Measurements from ENCODE around the gene CD58. TPM values are rescaled to one million over a fixed set of nuclear protein-coding genes. Genes with fewer than 3 reads are reported as not detected.
A peak's percentile ranks its signal among the peaks of the same experiment; 100 is the strongest.

The CD58 gene
- total and polyA plus RNA-seq, 4 experiments from 2014 or later = 25.2 to 61.3 (median 44.5) TPM

GRCh38 chr1:116533429-116533820 is 37.4 kb downstream of the CD58 start:
- Histone ChIP-seq H3K27me3 (ENCODE audit: insufficient read depth, low read length) (no peaks in the 10 kb centered on the region), H3K4me3 (ENCODE audit: low read length in 2 of 2) (no peak overlapping the region), H3K36me3 (ENCODE audit: insufficient read depth, low read length) (peaks cover 15% of the 10 kb centered on the region), H3K27ac (ENCODE audit: low read depth, low read length) (no peak overlapping the region), H3K4me1 (ENCODE audit: insufficient read depth, low read length) (peaks cover 4% of the 10 kb centered on the region), H3K9me3 (ENCODE audit: control insufficient read depth in 1 of 2, low read length in 2 of 2) (no peaks in the 10 kb centered on the region)
- intact Hi-C loops (cut with micrococcal nuclease) = no loop called here
- Mint-ChIP-seq H3K4me3 (no peak overlapping the region), H3K27me3 (no peaks in the 10 kb centered on the region), H3K27ac (no peak overlapping the region), H3K9me3 (no peaks in the 10 kb centered on the region), H3K36me3 (peaks cover 45 to 51% of the 10 kb centered on the region in 2 donors), H3K4me1 (peaks cover 2 to 16% (median 9%) of the 10 kb centered on the region in 4 donors)
- DNase-seq = no peak
- ChIA-PET POLR2A (ENCODE audit: partially characterized antibody) (no interaction called here), CTCF (ENCODE audit: partially characterized antibody) (no interaction called here)

- no peaks in the 10 kb centered on the region for H3K27me3 Mint-ChIP-seq
- Histone ChIP-seq H3K4me1 (ENCODE audit: insufficient read depth, low read length) (no peaks in the 10 kb centered on the region), H3K27ac (ENCODE audit: low read depth, low read length) (no peak overlapping the region), H3K4me3 (ENCODE audit: low read length in 2 of 2) (no peak overlapping the region), H3K9me3 (ENCODE audit: control insufficient read depth in 1 of 2, low read length in 2 of 2) (no peaks in the 10 kb centered on the region), H3K36me3 (ENCODE audit: insufficient read depth, low read length) (peaks cover 15% of the 10 kb centered on the region), H3K27me3 (ENCODE audit: insufficient read depth, low read length) (no peaks in the 10 kb centered on the region)
- DNase-seq = no peak
- ChIA-PET CTCF (ENCODE audit: partially characterized antibody) (no interaction called here), POLR2A (ENCODE audit: partially characterized antibody) (no interaction called here)
- intact Hi-C loops (cut with micrococcal nuclease) = no loop called here
- peaks cover 0 to 3% (median 0%) of the 10 kb centered on the region in 8 donors for H3K9me3 Mint-ChIP-seq
- H3K4me1 Mint-ChIP-seq = peaks cover 2 to 10% (median 8%) of the 10 kb centered on the region in 4 donors
- no peak overlapping the region for H3K4me3 Mint-ChIP-seq
- peaks cover 48 to 49% of the 10 kb centered on the region in 2 donors for H3K36me3 Mint-ChIP-seq
- peak overlapping the region in 3 of 7 donors; percentile 59 to 83 (median 80) for H3K27ac Mint-ChIP-seq
Observed at GRCh38 chr1:116532671-116533428, 38.0 kb downstream of the CD58 start.

- CTCF ChIA-PET (ENCODE audit: partially characterized antibody) = no interaction called here
- intact Hi-C loops (cut with micrococcal nuclease) = no loop called here
- Mint-ChIP-seq H3K9me3 (peaks cover 0 to 4% (median 0%) of the 10 kb centered on the region in 8 donors), H3K36me3 (peaks cover 46 to 56% of the 10 kb centered on the region in 2 donors), H3K4me1 (peaks cover 3 to 10% (median 8%) of the 10 kb centered on the region in 4 donors), H3K27me3 (no peaks in the 10 kb centered on the region), H3K27ac (peak overlapping the region in 1 of 7 donors; percentile 5), H3K4me3 (no peak overlapping the region)
- POLR2A ChIA-PET (ENCODE audit: partially characterized antibody) = interaction anchor here (1.0 kb wide), 1 partner anchor 17 kb away, joined by 4 read pairs; no protein-coding TSS in a partner anchor
- Histone ChIP-seq H3K36me3 (ENCODE audit: insufficient read depth, low read length) (peaks cover 15% of the 10 kb centered on the region), H3K27me3 (ENCODE audit: insufficient read depth, low read length) (no peaks in the 10 kb centered on the region), H3K4me3 (ENCODE audit: low read length in 2 of 2) (no peak overlapping the region), H3K9me3 (ENCODE audit: control insufficient read depth in 1 of 2, low read length in 2 of 2) (no peaks in the 10 kb centered on the region), H3K27ac (ENCODE audit: low read depth, low read length) (no peak overlapping the region), H3K4me1 (ENCODE audit: insufficient read depth, low read length) (no peaks in the 10 kb centered on the region)
- no peak for DNase-seq
Observed at GRCh38 chr1:116531917-116532316, 38.9 kb downstream of the CD58 start.

- Mint-ChIP-seq H3K4me1 (peaks cover 3 to 10% (median 8%) of the 10 kb centered on the region in 4 donors), H3K9me3 (peaks cover 0 to 4% (median 0%) of the 10 kb centered on the region in 8 donors), H3K4me3 (peak overlapping the region in 1 of 8 donors; percentile 21), H3K27ac (no peak overlapping the region), H3K27me3 (no peaks in the 10 kb centered on the region), H3K36me3 (peaks cover 36 to 48% of the 10 kb centered on the region in 2 donors)
- Histone ChIP-seq H3K27ac (ENCODE audit: low read depth, low read length) (no peak overlapping the region), H3K36me3 (ENCODE audit: insufficient read depth, low read length) (peaks cover 9% of the 10 kb centered on the region), H3K27me3 (ENCODE audit: insufficient read depth, low read length) (no peaks in the 10 kb centered on the region), H3K4me3 (ENCODE audit: low read length in 2 of 2) (no peak overlapping the region), H3K9me3 (ENCODE audit: control insufficient read depth in 1 of 2, low read length in 2 of 2) (no peaks in the 10 kb centered on the region), H3K4me1 (ENCODE audit: insufficient read depth, low read length) (no peaks in the 10 kb centered on the region)
- POLR2A ChIA-PET (ENCODE audit: partially characterized antibody) = no interaction called here
- no peak for DNase-seq
- intact Hi-C loops (cut with micrococcal nuclease) = no loop called here
- CTCF ChIA-PET (ENCODE audit: partially characterized antibody) = no interaction called here
Observed at GRCh38 chr1:116529681-116530080, 41.1 kb downstream of the CD58 start.

GRCh38 chr1:116529199-116529631 is 41.6 kb downstream of the CD58 start:
- Mint-ChIP-seq H3K4me1 (peaks cover 3 to 10% (median 8%) of the 10 kb centered on the region in 4 donors), H3K27ac (peak overlapping the region in 1 of 7 donors; percentile 23), H3K4me3 (no peak overlapping the region), H3K36me3 (peaks cover 34 to 46% of the 10 kb centered on the region in 2 donors), H3K27me3 (no peaks in the 10 kb centered on the region), H3K9me3 (peaks cover 0 to 4% (median 0%) of the 10 kb centered on the region in 8 donors)
- Histone ChIP-seq H3K27ac (ENCODE audit: low read depth, low read length) (no peak overlapping the region), H3K27me3 (ENCODE audit: insufficient read depth, low read length) (no peaks in the 10 kb centered on the region), H3K9me3 (ENCODE audit: control insufficient read depth in 1 of 2, low read length in 2 of 2) (no peaks in the 10 kb centered on the region), H3K4me1 (ENCODE audit: insufficient read depth, low read length) (no peaks in the 10 kb centered on the region), H3K36me3 (ENCODE audit: insufficient read depth, low read length) (peaks cover 9% of the 10 kb centered on the region), H3K4me3 (ENCODE audit: low read length in 2 of 2) (no peak overlapping the region)
- ChIA-PET POLR2A (ENCODE audit: partially characterized antibody) (no interaction called here), CTCF (ENCODE audit: partially characterized antibody) (no interaction called here)
- intact Hi-C loops (cut with micrococcal nuclease) = no loop called here
- no peak for DNase-seq

- intact Hi-C loops (cut with micrococcal nuclease) = no loop called here
- H3K9me3 ChIP-seq (ENCODE audit: control insufficient read depth in 1 of 2, low read length in 2 of 2) = no peaks in the 10 kb centered on the region
- H3K27me3 ChIP-seq (ENCODE audit: insufficient read depth, low read length) = no peaks in the 10 kb centered on the region
- Mint-ChIP-seq H3K27ac (peak overlapping the region in 4 of 7 donors; percentile 7 to 88 (median 40)), H3K27me3 (no peaks in the 10 kb centered on the region), H3K4me3 (no peak overlapping the region), H3K36me3 (peaks cover 27 to 40% of the 10 kb centered on the region in 2 donors), H3K4me1 (peaks cover under 1 to 9% (median 5%) of the 10 kb centered on the region in 4 donors), H3K9me3 (peaks cover 0 to 4% (median 0%) of the 10 kb centered on the region in 8 donors)
- peaks cover 2% of the 10 kb centered on the region for H3K36me3 ChIP-seq (ENCODE audit: insufficient read depth, low read length)
- ChIA-PET POLR2A (ENCODE audit: partially characterized antibody) (no interaction called here), CTCF (ENCODE audit: partially characterized antibody) (no interaction called here)
- DNase-seq = no peak
- H3K27ac ChIP-seq (ENCODE audit: low read depth, low read length) = no peak overlapping the region
- H3K4me1 ChIP-seq (ENCODE audit: insufficient read depth, low read length) = no peaks in the 10 kb centered on the region
- no peak overlapping the region for H3K4me3 ChIP-seq (ENCODE audit: low read length in 2 of 2)
Observed at GRCh38 chr1:116528329-116529083, 42.3 kb downstream of the CD58 start.

- H3K36me3 ChIP-seq (ENCODE audit: insufficient read depth, low read length) = peaks cover 6% of the 10 kb centered on the region
Observed at GRCh38 chr1:116525440-116525839, 45.4 kb downstream of the CD58 start.

More at GRCh38 chr1:116525440-116525839, 45.4 kb downstream of the CD58 start:
- H3K27me3 ChIP-seq (ENCODE audit: insufficient read depth, low read length) = no peaks in the 10 kb centered on the region
- Mint-ChIP-seq H3K27ac (no peak overlapping the region), H3K4me3 (no peak overlapping the region), H3K36me3 (peaks cover 22 to 35% of the 10 kb centered on the region in 2 donors), H3K9me3 (peaks cover 0 to 4% (median 0%) of the 10 kb centered on the region in 8 donors), H3K4me1 (peaks cover 0 to 4% (median under 1%) of the 10 kb centered on the region in 4 donors), H3K27me3 (no peaks in the 10 kb centered on the region)
- no peak for DNase-seq
- no peak overlapping the region for H3K27ac ChIP-seq (ENCODE audit: low read depth, low read length)
- ChIA-PET POLR2A (ENCODE audit: partially characterized antibody) (no interaction called here), CTCF (ENCODE audit: partially characterized antibody) (no interaction called here)
- H3K9me3 ChIP-seq (ENCODE audit: control insufficient read depth in 1 of 2, low read length in 2 of 2) = no peaks in the 10 kb centered on the region
- H3K4me1 ChIP-seq (ENCODE audit: insufficient read depth, low read length) = no peaks in the 10 kb centered on the region
- intact Hi-C loops (cut with micrococcal nuclease) = no loop called here
- H3K4me3 ChIP-seq (ENCODE audit: low read length in 2 of 2) = no peak overlapping the region

Data from CD4-positive, alpha-beta memory T cell (primary cell).